Activated naive CD4-positive, alpha-beta T cell treated with anti-CD3 and anti-CD28 coated beads, Interleukin-2, amount 50 U/mL, for 16 hours (primary cell): ENCODE results near the gene LPP.

Source experiments
- DNase-seq: peaks from one replicate; pipeline ENCODE4 v3.0.0-alpha.2; 2020

The LPP gene

GRCh38 chr3:188827576-188827975, 673.6 kb downstream of the LPP start:
- DNase-seq, result no peak

GRCh38 chr3:188829130-188829529, 675.2 kb downstream of the LPP start:
- DNase-seq, result no peak

- no peak for DNase-seq
Measured at GRCh38 chr3:188829576-188829975, 675.6 kb downstream of the LPP start.

GRCh38 chr3:188830893-188831292, 676.9 kb downstream of the LPP start:
- DNase-seq, result no peak

GRCh38 chr3:188832146-188832545, 678.2 kb downstream of the LPP start:
- no peak for DNase-seq

GRCh38 chr3:188832961-188833721, 679.2 kb downstream of the LPP start:
- DNase-seq, result no peak

GRCh38 chr3:188834349-188834748, 680.4 kb downstream of the LPP start:
- DNase-seq, result peak; percentile 16

- no peak for DNase-seq
Measured at GRCh38 chr3:188839187-188839695, 685.3 kb downstream of the LPP start.

GRCh38 chr3:188840290-188840689, 686.3 kb downstream of the LPP start:
- DNase-seq, result no peak

GRCh38 chr3:188841906-188842305, 687.9 kb downstream of the LPP start:
- DNase-seq, result no peak

- DNase-seq, result no peak
Measured at GRCh38 chr3:188842639-188843038, 688.7 kb downstream of the LPP start.

GRCh38 chr3:188844096-188844495, 690.1 kb downstream of the LPP start:
- DNase-seq, result no peak

- no peak for DNase-seq
Measured at GRCh38 chr3:188845514-188845913, 691.6 kb downstream of the LPP start.

- DNase-seq, result no peak
Measured at GRCh38 chr3:188848947-188849346, 695.0 kb downstream of the LPP start.

- DNase-seq, result no peak
Measured at GRCh38 chr3:188853856-188854771, 700.2 kb downstream of the LPP start.

GRCh38 chr3:188854772-188855149, 700.8 kb downstream of the LPP start:
- no peak for DNase-seq

- DNase-seq, result no peak
Measured at GRCh38 chr3:188855675-188856074, 701.7 kb downstream of the LPP start.

- no peak for DNase-seq
Measured at GRCh38 chr3:188860147-188860546, 706.2 kb downstream of the LPP start.

- no peak for DNase-seq
Measured at GRCh38 chr3:188861842-188862744, 708.1 kb downstream of the LPP start.

GRCh38 chr3:188863999-188864406, 710.0 kb downstream of the LPP start:
- no peak for DNase-seq

GRCh38 chr3:188867691-188868265, 713.8 kb downstream of the LPP start:
- DNase-seq, result no peak

GRCh38 chr3:188868803-188869202, 714.8 kb downstream of the LPP start:
- DNase-seq, result no peak
